ENCODE measurements around the gene RASA1.

DNA sequence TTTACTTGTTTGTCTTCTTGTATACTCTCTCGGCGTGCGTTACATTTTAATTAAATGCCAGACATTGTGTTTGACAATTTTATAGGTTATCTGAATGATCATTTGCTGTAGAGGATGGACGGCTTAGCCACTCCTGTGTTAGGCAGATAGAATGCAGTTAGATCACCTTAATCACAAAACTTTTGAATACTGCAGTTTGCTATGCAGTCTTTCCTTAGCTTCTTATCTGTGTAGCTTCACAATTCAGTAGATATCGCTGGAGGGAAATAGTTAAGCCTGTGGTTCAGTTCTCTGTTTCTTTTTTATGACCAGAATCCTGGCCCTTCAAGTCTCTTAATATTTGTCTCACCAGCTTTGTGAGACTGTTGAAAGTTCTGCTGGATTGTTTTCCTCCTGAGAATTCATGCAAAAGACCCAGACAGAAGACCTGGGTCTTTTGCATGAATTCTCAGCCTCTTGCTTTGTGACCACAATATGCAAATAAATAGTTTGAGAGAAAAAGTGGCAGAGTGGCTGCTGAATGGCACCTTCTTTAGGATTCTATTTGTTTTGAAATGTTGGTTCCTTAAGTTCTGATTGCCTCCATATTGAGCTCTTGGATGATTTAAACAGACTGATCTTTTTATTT, 40.2 kb downstream of the RASA1 start:
- TF ChIP-seq, protein P1, sequence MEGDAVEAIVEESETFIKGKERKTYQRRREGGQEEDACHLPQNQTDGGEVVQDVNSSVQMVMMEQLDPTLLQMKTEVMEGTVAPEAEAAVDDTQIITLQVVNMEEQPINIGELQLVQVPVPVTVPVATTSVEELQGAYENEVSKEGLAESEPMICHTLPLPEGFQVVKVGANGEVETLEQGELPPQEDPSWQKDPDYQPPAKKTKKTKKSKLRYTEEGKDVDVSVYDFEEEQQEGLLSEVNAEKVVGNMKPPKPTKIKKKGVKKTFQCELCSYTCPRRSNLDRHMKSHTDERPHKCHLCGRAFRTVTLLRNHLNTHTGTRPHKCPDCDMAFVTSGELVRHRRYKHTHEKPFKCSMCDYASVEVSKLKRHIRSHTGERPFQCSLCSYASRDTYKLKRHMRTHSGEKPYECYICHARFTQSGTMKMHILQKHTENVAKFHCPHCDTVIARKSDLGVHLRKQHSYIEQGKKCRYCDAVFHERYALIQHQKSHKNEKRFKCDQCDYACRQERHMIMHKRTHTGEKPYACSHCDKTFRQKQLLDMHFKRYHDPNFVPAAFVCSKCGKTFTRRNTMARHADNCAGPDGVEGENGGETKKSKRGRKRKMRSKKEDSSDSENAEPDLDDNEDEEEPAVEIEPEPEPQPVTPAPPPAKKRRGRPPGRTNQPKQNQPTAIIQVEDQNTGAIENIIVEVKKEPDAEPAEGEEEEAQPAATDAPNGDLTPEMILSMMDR (IDR thresholded peaks at IDR 0.05) = no peak
- TF ChIP-seq EP300 (IDR thresholded peaks at IDR 0.05) (no peak), POLR2AphosphoS5 (IDR thresholded peaks at IDR 0.05) (no peak), POLR2A (IDR thresholded peaks at IDR 0.05) (no peak)
